AG09309 (cell line): ENCODE data around the gene SCYGR6.

Source experiments
- DNase-seq: peaks from one replicate; pipeline ENCODE4 v3.0.0-alpha.2; 2010; ENCODE audit warnings: low read depth
- H3K4me3 ChIP-seq: 2 replicates; pipeline ENCODE4 v1.5.1; 2011; ENCODE audit warnings: mild to moderate bottlenecking, low read depth, low read length, moderate library complexity; ENCODE audit not compliant: control insufficient read depth
- TF ChIP-seq, protein P1 (sequence below): IDR thresholded peaks from 2 replicates; pipeline ENCODE4 v1.5.1; 2011; ENCODE audit warnings: mild to moderate bottlenecking, low read depth, low read length, inconsistent platforms; ENCODE audit not compliant: insufficient read depth, control insufficient read depth; ENCODE audit errors: missing control alignments

Gene SCYGR6

GRCh38 chr2:227696990-227697679, 27.4 kb downstream of the SCYGR6 start:
- H3K4me3 ChIP-seq: no peak overlapping the region
- TF ChIP-seq, protein P1, sequence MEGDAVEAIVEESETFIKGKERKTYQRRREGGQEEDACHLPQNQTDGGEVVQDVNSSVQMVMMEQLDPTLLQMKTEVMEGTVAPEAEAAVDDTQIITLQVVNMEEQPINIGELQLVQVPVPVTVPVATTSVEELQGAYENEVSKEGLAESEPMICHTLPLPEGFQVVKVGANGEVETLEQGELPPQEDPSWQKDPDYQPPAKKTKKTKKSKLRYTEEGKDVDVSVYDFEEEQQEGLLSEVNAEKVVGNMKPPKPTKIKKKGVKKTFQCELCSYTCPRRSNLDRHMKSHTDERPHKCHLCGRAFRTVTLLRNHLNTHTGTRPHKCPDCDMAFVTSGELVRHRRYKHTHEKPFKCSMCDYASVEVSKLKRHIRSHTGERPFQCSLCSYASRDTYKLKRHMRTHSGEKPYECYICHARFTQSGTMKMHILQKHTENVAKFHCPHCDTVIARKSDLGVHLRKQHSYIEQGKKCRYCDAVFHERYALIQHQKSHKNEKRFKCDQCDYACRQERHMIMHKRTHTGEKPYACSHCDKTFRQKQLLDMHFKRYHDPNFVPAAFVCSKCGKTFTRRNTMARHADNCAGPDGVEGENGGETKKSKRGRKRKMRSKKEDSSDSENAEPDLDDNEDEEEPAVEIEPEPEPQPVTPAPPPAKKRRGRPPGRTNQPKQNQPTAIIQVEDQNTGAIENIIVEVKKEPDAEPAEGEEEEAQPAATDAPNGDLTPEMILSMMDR: no peak
- DNase-seq: no peak

DNA sequence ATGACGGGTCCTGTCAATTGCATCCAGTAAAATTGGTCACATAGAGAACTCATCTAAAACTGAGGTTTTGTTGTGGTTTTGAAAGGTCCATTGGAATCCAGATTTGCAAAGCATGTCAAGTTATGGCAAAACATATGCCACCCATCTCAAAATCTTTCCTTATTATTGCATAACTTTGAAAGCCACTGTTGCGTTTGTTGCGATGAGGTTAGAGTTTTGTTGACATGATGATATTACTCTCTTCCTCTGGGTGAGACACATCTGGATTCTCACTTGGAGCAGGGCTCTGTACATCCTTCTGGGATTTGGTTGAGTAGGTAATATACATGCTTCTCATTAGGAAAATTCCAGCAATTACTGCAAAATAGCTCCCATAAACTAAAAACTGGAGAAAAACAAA, 37.4 kb downstream of the SCYGR6 start:
- no peak for DNase-seq
- H3K4me3 ChIP-seq: no peak overlapping the region
- TF ChIP-seq, protein P1: no peak

DNA sequence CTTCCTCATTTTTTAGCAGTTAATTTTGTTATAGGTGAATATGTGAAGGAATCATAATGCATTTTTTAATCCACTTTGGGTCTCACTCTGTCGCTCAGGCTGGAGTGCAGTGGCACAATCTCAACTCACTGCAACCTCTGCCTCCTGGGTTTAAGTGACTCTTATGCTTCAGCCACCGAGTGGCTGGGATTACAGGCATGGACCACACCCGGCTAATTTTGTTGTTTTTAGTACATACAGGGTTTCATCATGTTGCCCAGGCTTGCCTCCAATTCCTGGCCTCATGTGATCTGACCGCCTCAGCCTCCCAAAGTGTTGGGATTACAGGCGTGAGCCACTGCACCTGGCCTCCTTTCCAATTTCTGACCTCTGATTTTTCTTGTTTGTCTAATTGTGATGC, 40.3 kb downstream of the SCYGR6 start:
- no peak for DNase-seq
- TF ChIP-seq, protein P1: no peak
- no peak overlapping the region for H3K4me3 ChIP-seq

DNA sequence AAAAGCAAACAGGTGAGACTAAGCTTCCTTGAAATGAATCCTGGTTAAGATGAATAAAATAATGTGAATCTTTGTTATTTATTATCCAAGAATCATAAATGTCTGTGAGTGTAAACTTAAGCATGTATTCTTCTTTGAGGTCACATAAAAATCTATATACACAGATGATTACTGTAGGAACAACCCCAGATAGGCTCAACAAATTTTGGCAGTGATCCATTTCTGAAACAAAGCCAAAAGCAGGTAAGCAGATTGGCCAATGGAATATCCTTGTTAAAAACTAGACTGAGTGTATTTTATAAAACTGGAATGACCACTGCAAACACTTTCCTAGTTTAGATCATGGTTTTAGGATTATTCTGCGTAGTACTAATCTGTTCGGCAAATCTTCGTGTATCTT, 46.6 kb downstream of the SCYGR6 start:
- DNase-seq: no peak
- TF ChIP-seq, protein P1: no peak
- no peak overlapping the region for H3K4me3 ChIP-seq

- no peak for DNase-seq
These were observed 50.1 kb downstream of the SCYGR6 start for GRCh38 chr2:227674485-227674884.

More at GRCh38 chr2:227674485-227674884, 50.1 kb downstream of the SCYGR6 start:
- no peak overlapping the region for H3K4me3 ChIP-seq
- TF ChIP-seq, protein P1: no peak
